ENCODE data around the gene SH3GLB1.

DNA sequence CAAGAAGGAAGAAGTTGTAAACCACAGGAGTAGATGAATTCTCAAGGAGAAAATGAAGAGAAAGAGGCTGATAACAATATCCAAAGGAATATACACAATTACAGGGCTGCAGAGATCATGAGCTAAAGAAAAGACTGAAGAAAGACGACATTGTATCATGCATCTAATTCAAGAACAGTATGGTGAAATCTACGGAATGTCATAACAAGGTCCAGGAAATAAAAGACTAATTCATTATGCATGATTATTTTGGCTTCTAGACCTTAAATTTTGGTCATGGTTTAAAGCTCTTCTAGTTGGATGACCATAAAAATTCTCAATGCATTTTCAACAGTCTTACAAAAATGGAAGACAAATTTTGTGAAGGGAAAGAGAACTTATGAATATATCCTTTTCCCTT lies 71.7 kb downstream of the SH3GLB1 start:
- TF ChIP-seq, protein P1, sequence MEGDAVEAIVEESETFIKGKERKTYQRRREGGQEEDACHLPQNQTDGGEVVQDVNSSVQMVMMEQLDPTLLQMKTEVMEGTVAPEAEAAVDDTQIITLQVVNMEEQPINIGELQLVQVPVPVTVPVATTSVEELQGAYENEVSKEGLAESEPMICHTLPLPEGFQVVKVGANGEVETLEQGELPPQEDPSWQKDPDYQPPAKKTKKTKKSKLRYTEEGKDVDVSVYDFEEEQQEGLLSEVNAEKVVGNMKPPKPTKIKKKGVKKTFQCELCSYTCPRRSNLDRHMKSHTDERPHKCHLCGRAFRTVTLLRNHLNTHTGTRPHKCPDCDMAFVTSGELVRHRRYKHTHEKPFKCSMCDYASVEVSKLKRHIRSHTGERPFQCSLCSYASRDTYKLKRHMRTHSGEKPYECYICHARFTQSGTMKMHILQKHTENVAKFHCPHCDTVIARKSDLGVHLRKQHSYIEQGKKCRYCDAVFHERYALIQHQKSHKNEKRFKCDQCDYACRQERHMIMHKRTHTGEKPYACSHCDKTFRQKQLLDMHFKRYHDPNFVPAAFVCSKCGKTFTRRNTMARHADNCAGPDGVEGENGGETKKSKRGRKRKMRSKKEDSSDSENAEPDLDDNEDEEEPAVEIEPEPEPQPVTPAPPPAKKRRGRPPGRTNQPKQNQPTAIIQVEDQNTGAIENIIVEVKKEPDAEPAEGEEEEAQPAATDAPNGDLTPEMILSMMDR (conservative IDR thresholded peaks at IDR 0.05 in 1 of 2, IDR thresholded peaks at IDR 0.05 in 1 of 2; ENCODE audit: low read depth in 1 of 2, low read length in 2 of 2), result no peak
- TF ChIP-seq EZH2 (IDR thresholded peaks at IDR 0.05; ENCODE audit: low read length, missing control alignments), result no peak
